Left colon (tissue), 2 donors: Measurements from ENCODE around the gene RAD9A. TPM values are rescaled to one million over a fixed set of nuclear protein-coding genes. Genes with fewer than 3 reads are reported as not detected.

Experiments
- ATAC-seq: fragments of 200-7000 bp; cut with Tn5 transposase; one replicate; pipeline ENCODE4 v1.9.1; 2020; ENCODE audit warnings: mild to moderate bottlenecking, moderate library complexity
- DNase-seq, 2 donors: peaks; one replicate each; pipeline ENCODE4 v3.0.0-alpha.2; 2020
- intact Hi-C, 2 donors: fragments of 100-400 bp; cut with DNase I in 1 of 2; cut with micrococcal nuclease in 1 of 2; formaldehyde crosslinking; loops; one replicate each; pipeline versions ENCODE4 v1.11.2 to v1.14.0; 2022; cut with DNase I, micrococcal nuclease
- long read RNA-seq: library from polyadenylated mRNA; unstranded; transcript quantifications from one replicate; pipeline ENCODE4 v2.0.0, GENCODE V29; 2021
- total RNA-seq, 2 donors: library from RNA; stranded (reverse); fragmentation: NEBNext Ultra II Directional; extraction: Animal tissue kit (Norgen Biotek cat#: 25700); gene quantifications; one replicate each; pipeline ENCODE4 v1.2.1, GENCODE V29; 2021
- donor health status: DM: no; HTN: no; CAD: no.
- donor health status: DM: yes; HTN: yes; CAD: no.

RAD9A gene
- total RNA-seq = 10 to 100 TPM; 27.4 to 40.6 TPM
- long read RNA-seq, partial matches to known transcripts = 8 of 11 reads
- long read RNA-seq, other reads (novel, unspliced or antisense) = 2 of 11 reads

- ATAC-seq = peak; percentile 84
- DNase-seq = peak; percentile 96 to 98
- intact Hi-C loops = loop anchor here in 1 of 2 donors (10.0 kb wide), 1 partner anchor 113 kb away; the partner anchor contains the start of genes CDK2AP2 and PITPNM1
Measured at GRCh38 chr11:67391304-67392182, at the start of gene RAD9A. Gene RAD9A (plus strand): TSS chr11:67391986. CDS start chr11:67392045, 59 bp downstream.

DNA sequence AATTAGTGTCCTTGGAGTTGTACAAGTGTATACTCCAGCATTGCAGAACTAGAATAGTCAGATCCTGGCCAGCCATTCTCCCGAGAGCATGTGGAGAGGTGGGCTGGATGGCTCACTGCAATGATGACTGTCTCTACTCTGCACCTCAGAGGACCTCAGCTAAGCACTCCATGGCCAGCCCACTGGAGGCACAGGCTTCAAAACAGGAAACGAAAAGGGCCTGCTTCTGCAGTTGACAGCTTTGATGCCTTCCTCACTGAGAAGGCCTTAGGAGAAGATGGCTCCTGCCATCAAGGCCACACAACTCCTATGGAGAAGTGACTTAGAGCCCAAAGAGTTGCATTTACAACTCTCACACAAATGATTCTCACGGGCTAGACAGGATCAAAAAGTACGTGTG, 47.5 kb upstream of the RAD9A start:
- intact Hi-C loops = no loop called here
- no peak for DNase-seq

GRCh38 chr11:67345247-67345919, 46.4 kb upstream of the RAD9A start:
- DNase-seq (peak in 1 of 2 donors; percentile 49), ATAC-seq (peak; percentile 62)
- intact Hi-C loops = loop anchor here in 1 of 2 donors (5.0 kb wide), 1 partner anchor 37 kb away; no protein-coding TSS in a partner anchor

More for the DNA sequence above, 47.5 kb upstream of the RAD9A start:
- ATAC-seq = no peak

DNA sequence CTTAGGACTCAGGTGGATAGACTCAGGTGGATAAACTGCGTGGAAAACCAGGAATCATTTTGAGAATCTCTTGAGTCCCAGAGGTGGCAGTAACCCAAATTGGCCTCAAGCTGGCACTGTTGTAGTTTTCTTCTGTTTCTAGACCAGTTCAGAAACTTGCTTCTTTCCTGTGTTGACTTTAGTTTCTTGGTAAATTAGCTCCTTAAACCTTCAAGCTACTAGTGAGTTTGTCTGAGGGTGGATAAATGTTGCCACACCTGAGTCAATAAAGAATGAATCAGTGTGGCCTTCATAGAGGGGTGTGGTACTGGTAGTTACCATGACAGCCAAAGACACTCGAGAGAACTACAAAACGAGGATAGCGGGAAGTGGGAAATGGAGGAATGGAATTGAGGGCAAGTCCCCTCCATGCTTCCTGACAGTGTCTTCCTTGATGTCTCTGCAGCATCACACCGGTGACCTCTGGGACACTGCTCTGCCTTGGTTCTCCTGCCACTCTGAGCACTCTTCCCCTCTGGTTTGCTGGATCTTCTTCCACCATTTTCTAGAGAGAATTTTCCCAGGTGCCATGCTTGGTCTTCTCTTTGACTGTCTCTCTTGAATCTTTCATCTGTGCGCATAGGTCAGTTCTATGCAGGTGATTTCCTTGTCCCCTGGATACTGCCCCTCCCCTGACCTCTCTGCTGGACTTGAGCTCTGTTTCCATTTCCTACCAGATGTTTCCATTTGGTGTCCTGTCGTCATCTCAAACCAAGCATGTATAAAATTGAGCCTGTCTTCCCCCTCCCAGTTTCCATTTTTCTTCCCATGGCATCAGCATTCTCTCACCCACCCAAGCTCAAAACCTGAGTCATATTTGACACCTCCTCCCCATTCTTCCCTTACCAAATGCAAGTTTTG, 45.6 kb upstream of the RAD9A start:
- intact Hi-C loops = loop anchor here in 1 of 2 donors (5.0 kb wide), 1 partner anchor 36 kb away; no protein-coding TSS in a partner anchor
- DNase-seq = peak; percentile 57 to 62
- peak; percentile 87 for ATAC-seq

- intact Hi-C loops = loop anchor here in 1 of 2 donors (5.0 kb wide), 1 partner anchor 34 kb away; no protein-coding TSS in a partner anchor
- peak in 1 of 2 donors; percentile 21 for DNase-seq
- ATAC-seq = no peak
Measured at GRCh38 chr11:67347964-67348749, 43.6 kb upstream of the RAD9A start.

- no peak for ATAC-seq
- no peak for DNase-seq
- intact Hi-C loops = loop anchor here in 1 of 2 donors (5.0 kb wide), 1 partner anchor 33 kb away; no protein-coding TSS in a partner anchor
Measured at GRCh38 chr11:67349036-67349435, 42.8 kb upstream of the RAD9A start.

GRCh38 chr11:67349457-67349856, 42.3 kb upstream of the RAD9A start:
- ATAC-seq (no peak), DNase-seq (no peak)
- intact Hi-C loops = loop anchor here in 1 of 2 donors (5.0 kb wide), 1 partner anchor 33 kb away; no protein-coding TSS in a partner anchor

DNA sequence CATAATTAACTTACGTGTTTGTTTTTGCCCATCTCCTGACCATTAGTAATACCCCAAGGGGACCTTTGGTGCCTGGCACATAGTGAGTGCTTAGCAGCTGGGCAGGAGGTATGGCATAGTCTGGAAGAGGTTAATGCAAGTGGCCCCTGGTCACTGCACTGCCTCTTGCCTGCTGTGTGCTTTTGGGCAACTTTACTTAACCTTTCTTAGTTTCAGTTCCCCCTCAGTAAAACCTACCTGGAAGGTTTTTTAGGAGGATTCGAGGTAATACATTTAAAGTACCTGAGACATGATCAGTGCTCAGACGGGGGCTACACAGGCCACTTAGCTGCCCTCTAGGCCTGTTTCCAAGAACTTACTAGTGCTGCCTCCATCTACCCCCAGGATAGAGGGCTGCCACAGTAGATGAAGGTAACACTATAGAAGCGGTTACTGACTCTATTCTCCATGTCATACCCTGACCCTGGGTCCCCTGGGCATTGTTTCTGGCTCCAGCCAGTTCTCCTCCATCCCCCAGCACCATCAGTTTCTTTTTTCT, 41.8 kb upstream of the RAD9A start:
- no peak for DNase-seq
- ATAC-seq = no peak
- intact Hi-C loops = loop anchor here in 1 of 2 donors (5.0 kb wide), 1 partner anchor 32 kb away; no protein-coding TSS in a partner anchor

GRCh38 chr11:67351275-67352005, 40.3 kb upstream of the RAD9A start:
- DNase-seq = peak; percentile 57 to 72
- intact Hi-C loops = no loop called here
- ATAC-seq = peak; percentile 17

DNA sequence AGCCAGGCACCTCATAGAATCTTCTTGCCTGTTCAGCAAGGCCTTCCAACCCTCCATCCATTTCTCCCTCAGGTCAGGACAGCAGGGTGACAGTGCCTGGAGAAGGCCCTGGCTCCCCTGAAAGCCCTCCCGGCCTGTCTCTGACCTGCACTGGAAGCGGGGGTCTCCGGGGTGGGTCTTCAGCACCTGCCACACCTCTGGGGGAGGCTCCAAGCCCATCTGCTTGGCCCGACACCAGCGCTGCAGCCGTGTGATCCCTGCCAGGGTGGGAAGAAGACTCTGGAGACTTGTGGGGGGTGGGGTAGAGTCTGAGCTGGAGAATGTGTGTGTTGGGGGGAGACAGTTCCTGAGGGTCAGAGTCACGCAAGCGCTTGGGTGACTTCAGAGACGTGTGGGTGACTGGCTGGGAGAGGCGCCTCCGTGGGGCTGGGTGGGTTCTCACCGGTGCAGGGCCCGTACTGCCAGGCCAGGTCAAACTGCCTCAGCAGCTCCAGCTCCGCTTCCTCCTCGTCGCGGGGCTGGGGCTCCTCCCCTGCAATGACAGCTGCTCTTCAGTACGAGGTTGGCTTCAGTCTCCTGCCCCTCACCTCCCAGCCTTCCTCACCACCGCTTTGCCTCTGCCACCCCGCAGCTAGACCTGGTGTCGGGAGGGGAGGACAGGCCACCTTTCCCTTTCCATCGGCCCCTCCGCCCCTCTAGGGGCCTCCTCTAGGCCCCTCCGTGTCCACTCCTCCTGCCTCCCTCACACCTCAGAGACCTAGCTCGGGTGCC, 39.1 kb upstream of the RAD9A start:
- intact Hi-C loops = no loop called here
- ATAC-seq (peak; percentile 30), DNase-seq (peak; percentile 72 to 77)

DNA sequence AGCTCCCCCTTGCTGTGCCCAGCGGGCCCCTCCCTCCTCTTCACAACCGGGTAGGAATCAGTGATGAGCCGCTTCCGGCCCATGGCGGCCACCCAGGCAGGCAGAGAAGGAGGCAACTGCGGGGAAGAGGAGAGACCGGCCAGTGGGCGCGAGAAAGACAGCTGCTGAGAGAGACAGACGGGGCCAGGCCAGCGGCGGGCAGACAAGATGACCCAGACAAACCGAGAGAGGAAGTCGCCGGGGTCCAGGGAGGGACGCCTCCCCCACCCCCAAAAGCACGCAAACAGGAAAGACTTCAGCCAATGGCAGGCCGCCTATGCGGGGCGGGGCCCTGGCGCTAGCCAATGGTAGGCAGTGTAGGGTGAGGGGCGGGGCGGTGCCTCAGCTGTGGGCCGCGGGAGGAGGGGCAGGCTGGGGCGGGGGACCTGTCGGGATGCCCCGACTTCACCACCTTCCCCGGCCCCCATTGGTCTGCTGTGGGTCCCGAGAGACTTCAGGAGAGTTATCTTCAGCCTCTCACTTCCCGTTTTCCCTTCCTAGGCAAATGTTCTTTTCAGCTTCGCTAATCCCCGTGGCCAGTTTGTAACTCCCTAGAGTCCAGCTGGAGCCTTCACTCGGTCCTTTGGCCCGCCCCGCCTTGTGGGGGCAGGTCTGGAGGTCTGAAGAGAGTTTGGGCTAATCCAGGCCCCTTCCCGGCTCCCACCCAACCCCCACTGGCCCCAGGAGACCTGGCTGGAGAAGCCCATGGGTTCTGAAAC, 38.3 kb upstream of the RAD9A start, which contains the start of gene POLD4:
POLD4 (minus strand) TSS at position 230 of the 758 bp plus-strand sequence; CDS start at position 83, 147 bp downstream.
- peak; percentile 99 to 100 for DNase-seq
- intact Hi-C loops = no loop called here
- peak; percentile 68 for ATAC-seq

GRCh38 chr11:67354075-67355022, 37.4 kb upstream of the RAD9A start:
- peak; percentile 60 for ATAC-seq
- DNase-seq = peak; percentile 80 to 95
- intact Hi-C loops = no loop called here

GRCh38 chr11:67355023-67355793, 36.6 kb upstream of the RAD9A start:
- intact Hi-C loops = no loop called here
- ATAC-seq (peak; percentile 4), DNase-seq (peak; percentile 53 to 55)
